Adipocyte (in vitro differentiated cells): ENCODE data around the gene APOD.
"Not testable (repeated sequence)": the region's sequence is repeated elsewhere in the genome, so short reads cannot be mapped to it uniquely, and the experiment has no call there.

Experiments used
- DNase-seq: peaks from one replicate; pipeline ENCODE4 v3.0.0-alpha.2; 2015; ENCODE audit warnings: low read depth
- H3K27me3 ChIP-seq: replicated peaks from 2 replicates; pipeline ENCODE4 v1.7.0; 2013; ENCODE audit warnings: mild to moderate bottlenecking, low read length, moderate library complexity; ENCODE audit not compliant: control insufficient read depth, insufficient read depth
- H3K36me3 ChIP-seq: 2 replicates; pipeline ENCODE4 v1.7.0; 2013; ENCODE audit warnings: low read length, mild to moderate bottlenecking, moderate library complexity; ENCODE audit not compliant: control insufficient read depth, insufficient read depth, severe bottlenecking
- H3K4me1 ChIP-seq: 2 replicates; pipeline ENCODE4 v1.7.0; 2013; ENCODE audit warnings: mild to moderate bottlenecking, low read length, moderate library complexity; ENCODE audit not compliant: control insufficient read depth, insufficient read depth
- H3K4me3 ChIP-seq: 2 replicates; pipeline ENCODE4 v1.7.0; 2013; ENCODE audit warnings: mild to moderate bottlenecking, low read length, moderate library complexity
- H3K9ac ChIP-seq: 2 replicates; pipeline ENCODE4 v1.7.0; 2013; ENCODE audit warnings: mild to moderate bottlenecking, low read length, moderate library complexity
- H3K9me3 ChIP-seq: 2 replicates; pipeline ENCODE4 v1.7.0; 2013; ENCODE audit warnings: mild to moderate bottlenecking, low read length, moderate library complexity; ENCODE audit not compliant: control insufficient read depth

The APOD gene

GRCh38 chr3:195583831-195584542 is at the start of gene APOD:
TSS of gene APOD (minus strand) at chr3:195583940. CDS start at chr3:195579461, 4,479 bp downstream.
- no peaks in the 10 kb centered on the region for H3K27me3 ChIP-seq
- H3K4me3 ChIP-seq = peak within 1 kb of the TSS; percentile 79
- peaks cover 37% of the 10 kb centered on the region for H3K4me1 ChIP-seq
- H3K9me3 ChIP-seq = peaks cover 2% of the 10 kb centered on the region
- peak; percentile 79 for DNase-seq
- H3K9ac ChIP-seq = peak within 1 kb of the TSS; percentile 77
- no peaks in the 10 kb centered on the region for H3K36me3 ChIP-seq

GRCh38 chr3:195633351-195633750 is 49.6 kb upstream of the APOD start:
- not testable (repeated sequence) for H3K4me1 ChIP-seq

GRCh38 chr3:195632501-195633185 is 48.9 kb upstream of the APOD start:
- not testable (repeated sequence) for H3K36me3 ChIP-seq, H3K4me3 ChIP-seq, H3K27me3 ChIP-seq, DNase-seq, H3K4me1 ChIP-seq, H3K9me3 ChIP-seq, H3K9ac ChIP-seq

More at GRCh38 chr3:195633351-195633750, 49.6 kb upstream of the APOD start:
- not testable (repeated sequence) for H3K36me3 ChIP-seq, DNase-seq, H3K27me3 ChIP-seq, H3K4me3 ChIP-seq, H3K9ac ChIP-seq, H3K9me3 ChIP-seq

- H3K9ac ChIP-seq, DNase-seq, H3K36me3 ChIP-seq, H3K9me3 ChIP-seq, H3K4me3 ChIP-seq, H3K27me3 ChIP-seq, H3K4me1 ChIP-seq: not testable (repeated sequence)
Measured at GRCh38 chr3:195632046-195632445, 48.3 kb upstream of the APOD start.

- H3K4me1 ChIP-seq, DNase-seq, H3K27me3 ChIP-seq, H3K9ac ChIP-seq, H3K4me3 ChIP-seq, H3K9me3 ChIP-seq, H3K36me3 ChIP-seq: not testable (repeated sequence)
Measured at GRCh38 chr3:195630938-195631495, 47.3 kb upstream of the APOD start.

GRCh38 chr3:195630086-195630917 is 46.6 kb upstream of the APOD start:
- H3K4me3 ChIP-seq = not testable (repeated sequence)

GRCh38 chr3:195629682-195630081 is 45.9 kb upstream of the APOD start:
- not testable (repeated sequence) for H3K36me3 ChIP-seq, H3K9me3 ChIP-seq, H3K9ac ChIP-seq, H3K4me3 ChIP-seq, H3K4me1 ChIP-seq, DNase-seq, H3K27me3 ChIP-seq

More at GRCh38 chr3:195630086-195630917, 46.6 kb upstream of the APOD start:
- H3K9me3 ChIP-seq, H3K36me3 ChIP-seq, DNase-seq, H3K9ac ChIP-seq, H3K4me1 ChIP-seq, H3K27me3 ChIP-seq: not testable (repeated sequence)

GRCh38 chr3:195628386-195628920 is 44.7 kb upstream of the APOD start:
- H3K9ac ChIP-seq, H3K27me3 ChIP-seq, H3K4me3 ChIP-seq, H3K9me3 ChIP-seq, DNase-seq, H3K36me3 ChIP-seq, H3K4me1 ChIP-seq: not testable (repeated sequence)

- DNase-seq, H3K4me3 ChIP-seq, H3K27me3 ChIP-seq: not testable (repeated sequence)
Measured at GRCh38 chr3:195627515-195628385, 44.0 kb upstream of the APOD start.

More at GRCh38 chr3:195627515-195628385, 44.0 kb upstream of the APOD start:
- H3K9ac ChIP-seq, H3K9me3 ChIP-seq, H3K36me3 ChIP-seq, H3K4me1 ChIP-seq: not testable (repeated sequence)
